ENCODE results near the gene MRPL57.

DNA sequence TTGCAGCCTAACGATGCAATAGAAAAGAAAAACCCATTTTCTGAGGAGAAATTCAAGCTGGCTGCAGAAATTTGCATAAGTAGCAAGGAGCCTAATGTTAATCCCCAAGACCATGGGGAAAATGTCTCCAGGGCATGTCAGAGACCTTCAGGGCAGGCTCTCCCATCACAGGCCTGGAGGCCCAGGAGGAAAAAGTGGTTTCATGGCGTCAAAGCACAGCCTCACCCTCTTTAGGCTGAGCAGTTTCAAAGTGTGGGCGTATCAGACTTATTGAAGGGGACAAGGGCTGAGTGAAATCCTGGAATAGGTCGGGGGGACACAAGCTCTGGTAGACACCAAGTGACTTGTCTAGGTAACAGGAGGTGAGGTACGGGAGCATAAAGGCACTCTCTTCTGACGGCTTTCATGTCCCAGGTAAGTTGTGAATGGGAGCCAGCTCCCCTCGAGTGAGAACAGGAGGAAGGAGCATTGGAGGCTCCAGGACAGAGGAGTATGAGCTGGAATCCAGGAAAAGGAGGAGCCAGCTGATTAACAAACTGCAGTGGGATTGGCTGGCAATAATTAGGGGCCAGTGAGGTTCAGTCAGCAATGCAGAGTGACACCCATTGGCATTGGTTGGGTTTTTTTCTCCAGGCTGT is 35.8 kb downstream of the MRPL57 start:
- TF ChIP-seq CTCF (IDR thresholded peaks at IDR 0.05) (no peak), POLR2A (IDR thresholded peaks at IDR 0.05) (no peak)

Data from prostate gland (tissue), 2 donors.